GM21786 (cell line): ENCODE results near the gene PAWR.
A peak's percentile ranks its signal among the peaks of the same experiment; 100 is the strongest.
"Not testable (repeated sequence)": the region's sequence is repeated elsewhere in the genome, so short reads cannot be mapped to it uniquely, and the experiment has no call there.

ENCODE experiments used
- ATAC-seq: cut with Tn5 transposase; IDR thresholded peaks from one replicate; pipeline ENCODE4 v1.9.1; 2021; ENCODE audit not compliant: unreplicated experiment

PAWR gene

GRCh38 chr12:79553863-79554574 is 136.7 kb downstream of the PAWR start:
- ATAC-seq, result no peak

DNA sequence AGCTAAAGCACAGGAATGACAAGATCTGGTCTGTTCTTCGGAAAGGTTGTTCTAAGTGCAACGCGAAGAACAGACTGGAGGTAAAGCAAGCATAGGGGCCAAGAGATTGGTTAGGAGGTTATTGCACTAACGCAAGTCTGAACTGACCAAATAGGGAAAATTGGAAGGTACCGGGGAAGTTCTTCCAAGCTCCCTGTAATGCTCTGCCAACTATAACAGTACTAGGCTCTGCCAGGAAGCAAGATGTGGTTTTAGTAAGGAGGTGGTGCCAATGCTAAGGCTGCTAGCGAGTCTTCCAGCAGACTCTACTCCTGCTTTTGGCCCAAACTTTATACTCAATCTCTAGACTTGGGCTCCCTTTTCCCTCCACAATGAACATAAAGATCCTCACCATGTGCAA is 138.6 kb downstream of the PAWR start:
- no peak for ATAC-seq

DNA sequence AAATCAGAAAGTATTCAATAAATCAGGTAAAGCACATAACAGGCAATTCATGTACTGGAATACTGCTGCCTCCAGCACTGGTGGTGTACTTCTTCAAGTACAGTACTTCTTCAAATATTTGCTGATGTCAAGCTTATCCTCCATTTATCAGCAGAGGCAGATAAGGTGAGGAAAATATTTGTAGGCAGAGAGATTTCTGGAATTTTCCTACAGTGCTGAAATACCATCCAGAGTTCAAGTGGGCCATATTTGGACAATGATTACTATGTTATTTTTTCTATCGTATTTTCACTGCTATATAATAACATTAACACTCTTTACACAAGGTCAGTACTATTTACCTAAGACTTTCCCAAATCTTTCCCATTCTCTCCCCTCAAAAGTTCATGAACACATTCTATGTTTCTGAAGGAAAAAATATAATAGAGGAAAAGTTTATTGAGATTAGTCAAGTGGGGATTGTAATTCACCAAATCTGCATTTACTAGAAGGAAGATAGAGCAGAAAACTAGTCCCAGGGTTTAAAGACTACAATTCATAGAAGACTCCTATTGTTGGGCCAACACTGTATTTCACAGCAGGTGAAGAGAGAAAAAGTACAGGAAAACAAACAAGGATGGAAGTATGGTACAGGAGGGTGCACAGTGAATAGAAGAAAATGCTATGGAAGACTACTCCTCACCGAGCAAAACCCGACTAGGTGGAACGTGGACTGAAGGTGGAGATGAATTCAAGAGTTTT is 141.1 kb downstream of the PAWR start:
- ATAC-seq, result no peak

DNA sequence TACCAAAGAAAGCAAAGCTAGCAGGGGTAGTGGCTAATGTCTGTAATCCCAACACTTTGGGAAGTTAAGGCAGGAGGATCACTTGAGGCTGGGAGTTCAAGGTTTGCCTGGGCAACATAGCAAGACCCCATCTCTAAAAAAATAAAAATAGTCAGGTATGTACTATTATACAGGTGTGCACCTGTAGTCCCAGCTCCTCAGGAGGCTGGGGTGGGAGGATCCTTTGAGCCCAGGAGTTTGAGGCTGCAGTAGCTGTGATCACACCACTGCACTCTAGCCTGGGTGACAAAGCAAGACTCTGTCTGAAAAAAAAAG is 142.2 kb downstream of the PAWR start:
- no peak for ATAC-seq

DNA sequence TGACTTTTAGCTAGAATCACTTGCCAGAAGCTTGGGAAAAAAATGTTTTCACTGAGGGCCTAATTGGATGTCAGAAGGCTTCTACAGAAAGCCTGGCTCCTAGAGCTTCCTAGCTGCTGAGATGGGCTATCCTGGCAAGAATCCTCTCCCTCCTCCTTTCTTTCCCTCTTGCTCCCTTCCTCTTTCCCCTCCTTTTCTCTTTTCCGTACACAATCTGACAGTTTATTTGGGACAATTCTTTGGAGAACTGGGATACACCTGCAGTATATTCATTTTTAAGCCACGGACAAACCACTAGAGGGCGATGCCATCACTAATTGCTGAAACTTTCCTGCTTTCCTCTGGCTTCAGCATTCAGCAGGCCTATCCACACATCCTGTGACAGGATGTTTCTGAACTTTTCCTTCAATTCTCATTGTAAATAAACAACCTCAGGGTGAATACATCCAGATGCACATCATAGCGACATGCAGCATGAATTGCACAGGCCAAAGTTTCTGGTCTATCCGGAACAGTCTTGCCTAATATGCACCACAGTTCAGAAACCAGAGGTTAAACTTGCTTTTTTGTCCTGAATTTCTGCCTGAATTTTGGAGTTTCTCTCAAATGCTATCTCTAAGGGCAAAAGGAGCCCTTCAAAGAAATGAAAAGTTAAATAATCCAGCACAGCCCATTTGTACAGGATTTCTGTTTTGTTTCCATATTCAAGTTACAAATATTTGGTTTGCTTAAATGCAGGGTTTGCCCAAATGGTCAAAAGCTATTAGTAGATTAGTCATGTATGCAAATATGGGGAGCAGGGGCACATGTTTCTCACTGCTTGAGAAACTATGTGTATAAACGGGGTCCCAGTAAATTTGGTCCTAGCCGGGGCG is 142.8 kb downstream of the PAWR start:
- peak; percentile 83 for ATAC-seq

GRCh38 chr12:79547044-79547734 is 143.6 kb downstream of the PAWR start:
- ATAC-seq, result no peak

DNA sequence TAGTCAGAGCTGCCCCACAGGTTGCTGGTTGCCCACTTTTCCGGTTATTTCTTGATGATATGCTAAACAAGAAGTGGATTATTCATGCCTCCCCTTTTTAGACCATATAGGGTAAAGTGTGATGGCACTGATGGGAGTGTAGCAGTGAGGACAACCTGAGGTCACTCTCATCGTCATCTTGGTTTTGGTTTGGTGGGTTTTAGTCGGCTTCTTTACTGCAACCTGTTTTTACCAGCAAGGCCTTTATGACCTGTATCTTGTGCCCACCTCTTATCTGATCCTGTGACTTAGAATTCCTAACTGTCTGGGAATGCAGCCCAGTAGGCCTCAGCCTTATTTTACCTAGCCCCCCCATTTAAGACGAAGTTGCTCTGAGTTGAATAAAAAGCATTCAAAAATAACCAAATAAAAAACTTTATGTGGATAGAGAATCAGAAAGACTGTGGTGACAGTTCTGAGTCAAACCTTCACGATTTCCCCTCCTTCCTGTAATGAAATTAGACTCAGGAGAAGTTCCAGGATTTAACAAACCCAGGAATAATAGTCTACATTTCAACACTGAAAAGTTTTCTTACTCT is 144.2 kb downstream of the PAWR start:
- no peak for ATAC-seq

- ATAC-seq, result not testable (repeated sequence)
These were observed 146.3 kb downstream of the PAWR start for GRCh38 chr12:79544439-79544838.

DNA sequence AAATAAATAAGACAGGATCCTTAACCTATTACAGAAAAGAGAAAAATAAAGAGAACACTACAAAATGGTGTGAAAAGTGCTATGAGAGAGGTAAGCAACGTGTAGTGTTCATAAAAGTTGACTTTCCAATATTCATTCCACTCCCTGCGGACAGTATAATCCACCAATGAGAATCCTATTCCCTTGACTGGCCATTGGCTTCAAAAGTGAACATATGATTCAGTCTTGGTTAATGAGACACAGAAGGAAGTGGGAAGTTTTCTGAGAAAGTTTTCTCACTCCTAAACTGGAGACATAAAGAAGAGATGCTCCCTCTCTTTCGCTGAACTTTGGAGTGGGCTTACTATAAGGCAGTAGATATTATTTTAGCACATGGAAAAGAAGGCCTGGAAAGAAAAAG is 153.1 kb downstream of the PAWR start:
- ATAC-seq, result no peak

- ATAC-seq, result no peak
These were observed 155.0 kb downstream of the PAWR start for GRCh38 chr12:79535751-79536150.
